Measurements from ENCODE around the gene ZC3HAV1.

Gene ZC3HAV1

GRCh38 chr7:139004321-139005090 lies 105.0 kb downstream of the ZC3HAV1 start:
- TF ChIP-seq BACH2 (CRISPR knock-in tag; IDR thresholded peaks at IDR 0.05; ENCODE audit: borderline replicate concordance) (no peak), PPARA (CRISPR knock-in tag; IDR thresholded peaks at IDR 0.05; ENCODE audit: borderline replicate concordance) (no peak), OSR1 (CRISPR knock-in tag; IDR thresholded peaks at IDR 0.05) (no peak), ESRRG (CRISPR knock-in tag; IDR thresholded peaks at IDR 0.05) (no peak), TOX (CRISPR knock-in tag; IDR thresholded peaks at IDR 0.05; ENCODE audit: borderline replicate concordance) (no peak), ARNTL (CRISPR knock-in tag; IDR thresholded peaks at IDR 0.05; ENCODE audit: borderline replicate concordance, low read depth) (no peak), GLIS3 (CRISPR knock-in tag; IDR thresholded peaks at IDR 0.05) (no peak), RARB (CRISPR knock-in tag; IDR thresholded peaks at IDR 0.05) (no peak), TCF4 (CRISPR knock-in tag; IDR thresholded peaks at IDR 0.05; ENCODE audit: borderline replicate concordance) (no peak)
- TF ChIP-seq, protein P1, sequence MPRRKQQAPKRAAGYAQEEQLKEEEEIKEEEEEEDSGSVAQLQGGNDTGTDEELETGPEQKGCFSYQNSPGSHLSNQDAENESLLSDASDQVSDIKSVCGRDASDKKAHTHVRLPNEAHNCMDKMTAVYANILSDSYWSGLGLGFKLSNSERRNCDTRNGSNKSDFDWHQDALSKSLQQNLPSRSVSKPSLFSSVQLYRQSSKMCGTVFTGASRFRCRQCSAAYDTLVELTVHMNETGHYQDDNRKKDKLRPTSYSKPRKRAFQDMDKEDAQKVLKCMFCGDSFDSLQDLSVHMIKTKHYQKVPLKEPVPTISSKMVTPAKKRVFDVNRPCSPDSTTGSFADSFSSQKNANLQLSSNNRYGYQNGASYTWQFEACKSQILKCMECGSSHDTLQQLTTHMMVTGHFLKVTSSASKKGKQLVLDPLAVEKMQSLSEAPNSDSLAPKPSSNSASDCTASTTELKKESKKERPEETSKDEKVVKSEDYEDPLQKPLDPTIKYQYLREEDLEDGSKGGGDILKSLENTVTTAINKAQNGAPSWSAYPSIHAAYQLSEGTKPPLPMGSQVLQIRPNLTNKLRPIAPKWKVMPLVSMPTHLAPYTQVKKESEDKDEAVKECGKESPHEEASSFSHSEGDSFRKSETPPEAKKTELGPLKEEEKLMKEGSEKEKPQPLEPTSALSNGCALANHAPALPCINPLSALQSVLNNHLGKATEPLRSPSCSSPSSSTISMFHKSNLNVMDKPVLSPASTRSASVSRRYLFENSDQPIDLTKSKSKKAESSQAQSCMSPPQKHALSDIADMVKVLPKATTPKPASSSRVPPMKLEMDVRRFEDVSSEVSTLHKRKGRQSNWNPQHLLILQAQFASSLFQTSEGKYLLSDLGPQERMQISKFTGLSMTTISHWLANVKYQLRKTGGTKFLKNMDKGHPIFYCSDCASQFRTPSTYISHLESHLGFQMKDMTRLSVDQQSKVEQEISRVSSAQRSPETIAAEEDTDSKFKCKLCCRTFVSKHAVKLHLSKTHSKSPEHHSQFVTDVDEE (CRISPR knock-in tag; IDR thresholded peaks at IDR 0.05), result no peak
- TF ChIP-seq, protein P2, sequence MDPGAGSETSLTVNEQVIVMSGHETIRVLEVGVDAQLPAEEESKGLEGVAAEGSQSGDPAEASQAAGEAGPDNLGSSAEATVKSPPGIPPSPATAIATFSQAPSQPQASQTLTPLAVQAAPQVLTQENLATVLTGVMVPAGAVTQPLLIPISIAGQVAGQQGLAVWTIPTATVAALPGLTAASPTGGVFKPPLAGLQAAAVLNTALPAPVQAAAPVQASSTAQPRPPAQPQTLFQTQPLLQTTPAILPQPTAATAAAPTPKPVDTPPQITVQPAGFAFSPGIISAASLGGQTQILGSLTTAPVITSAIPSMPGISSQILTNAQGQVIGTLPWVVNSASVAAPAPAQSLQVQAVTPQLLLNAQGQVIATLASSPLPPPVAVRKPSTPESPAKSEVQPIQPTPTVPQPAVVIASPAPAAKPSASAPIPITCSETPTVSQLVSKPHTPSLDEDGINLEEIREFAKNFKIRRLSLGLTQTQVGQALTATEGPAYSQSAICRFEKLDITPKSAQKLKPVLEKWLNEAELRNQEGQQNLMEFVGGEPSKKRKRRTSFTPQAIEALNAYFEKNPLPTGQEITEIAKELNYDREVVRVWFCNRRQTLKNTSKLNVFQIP (CRISPR knock-in tag; IDR thresholded peaks at IDR 0.05; ENCODE audit: borderline replicate concordance, low read depth), result no peak
- ATAC-seq, result no peak

DNA sequence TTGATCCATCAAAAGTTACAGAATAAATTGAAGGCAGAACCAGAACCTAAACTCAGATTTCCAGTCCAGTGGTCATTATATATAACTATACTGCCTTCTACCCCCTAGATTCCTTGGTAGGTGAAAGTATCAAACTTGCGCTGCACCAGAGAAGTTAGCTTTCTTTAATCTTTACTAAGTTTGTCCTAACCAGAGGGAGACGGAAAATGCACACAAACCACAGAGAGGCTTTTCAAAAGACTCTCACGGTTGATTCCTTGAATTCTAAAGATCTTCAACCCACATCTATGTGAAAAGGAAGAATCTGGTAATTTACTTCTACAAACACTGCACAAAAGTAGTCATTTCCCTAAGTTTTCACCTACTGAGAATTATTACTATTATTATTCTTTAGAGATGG lies 110.1 kb downstream of the ZC3HAV1 start:
- TF ChIP-seq, protein P3, sequence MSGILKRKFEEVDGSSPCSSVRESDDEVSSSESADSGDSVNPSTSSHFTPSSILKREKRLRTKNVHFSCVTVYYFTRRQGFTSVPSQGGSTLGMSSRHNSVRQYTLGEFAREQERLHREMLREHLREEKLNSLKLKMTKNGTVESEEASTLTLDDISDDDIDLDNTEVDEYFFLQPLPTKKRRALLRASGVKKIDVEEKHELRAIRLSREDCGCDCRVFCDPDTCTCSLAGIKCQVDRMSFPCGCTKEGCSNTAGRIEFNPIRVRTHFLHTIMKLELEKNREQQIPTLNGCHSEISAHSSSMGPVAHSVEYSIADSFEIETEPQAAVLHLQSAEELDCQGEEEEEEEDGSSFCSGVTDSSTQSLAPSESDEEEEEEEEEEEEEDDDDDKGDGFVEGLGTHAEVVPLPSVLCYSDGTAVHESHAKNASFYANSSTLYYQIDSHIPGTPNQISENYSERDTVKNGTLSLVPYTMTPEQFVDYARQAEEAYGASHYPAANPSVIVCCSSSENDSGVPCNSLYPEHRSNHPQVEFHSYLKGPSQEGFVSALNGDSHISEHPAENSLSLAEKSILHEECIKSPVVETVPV (CRISPR knock-in tag; IDR thresholded peaks at IDR 0.05), result no peak
- TF ChIP-seq OSR1 (CRISPR knock-in tag; IDR thresholded peaks at IDR 0.05) (no peak), ARNTL (CRISPR knock-in tag; IDR thresholded peaks at IDR 0.05; ENCODE audit: borderline replicate concordance, low read depth) (no peak)
- no peak for ATAC-seq

All from SK-N-SH treated with all-trans-retinoic acid at 6 μM for 48 hours (cell line).